H9 (cell line): ENCODE results near the gene SEMA4D. TPM values are rescaled to one million over a fixed set of nuclear protein-coding genes. Genes with fewer than 3 reads are reported as not detected.

Source experiments
- DNase-seq: peaks from one replicate; pipeline ENCODE4 v3.0.0-alpha.2; 2017
- H2AFZ ChIP-seq: one replicate; pipeline ENCODE4 v1.6.1; 2013; ENCODE audit warnings: mild to moderate bottlenecking, low read length, control low read depth, moderate library complexity
- H2AK5ac ChIP-seq: 2 replicates; pipeline ENCODE4 v1.6.1; 2013; ENCODE audit warnings: low read length, control low read depth, mixed read lengths; ENCODE audit not compliant: insufficient read length
- H2BK120ac ChIP-seq: one replicate; pipeline ENCODE4 v1.6.1; 2013; ENCODE audit warnings: low read depth, mild to moderate bottlenecking, low read length, control low read depth, inconsistent platforms; ENCODE audit not compliant: poor library complexity, severe bottlenecking
- H2BK12ac ChIP-seq: 2 replicates; pipeline ENCODE4 v1.6.1; 2013; ENCODE audit warnings: low read length, control low read depth, mixed read lengths, low read depth; ENCODE audit not compliant: insufficient read length
- H2BK15ac ChIP-seq: 2 replicates; pipeline ENCODE4 v1.6.1; 2013; ENCODE audit warnings: low read depth, low read length, control low read depth
- H2BK20ac ChIP-seq: one replicate; pipeline ENCODE4 v1.6.1; 2013; ENCODE audit warnings: low read depth, mild to moderate bottlenecking, low read length, control low read depth, inconsistent platforms; ENCODE audit not compliant: poor library complexity, severe bottlenecking
- H2BK5ac ChIP-seq: 2 replicates; pipeline ENCODE4 v1.6.1; 2013; ENCODE audit warnings: low read length, control low read depth, mixed read lengths; ENCODE audit not compliant: insufficient read length
- H3K14ac ChIP-seq: 2 replicates; pipeline ENCODE4 v1.6.1; 2013; ENCODE audit warnings: low read length, control low read depth; ENCODE audit not compliant: insufficient read depth
- H3K18ac ChIP-seq: 2 replicates; pipeline ENCODE4 v1.6.1; 2013; ENCODE audit warnings: low read depth, mild to moderate bottlenecking, mixed read lengths, low read length, control low read depth; ENCODE audit not compliant: insufficient read length
- H3K23ac ChIP-seq: 2 replicates; pipeline ENCODE4 v1.6.1; 2013; ENCODE audit warnings: low read length, control low read depth, mixed read lengths, low read depth; ENCODE audit not compliant: insufficient read length
- H3K23me2 ChIP-seq: 2 replicates; pipeline ENCODE4 v1.6.1; 2013; ENCODE audit warnings: low read depth, mild to moderate bottlenecking, mixed read lengths, low read length, control low read depth; ENCODE audit not compliant: insufficient read length, poor library complexity, severe bottlenecking
- H3K27ac ChIP-seq: 2 replicates; pipeline ENCODE4 v1.5.1; 2013; ENCODE audit warnings: low read length, control low read depth, mixed read lengths, low read depth; ENCODE audit not compliant: insufficient read length
- H3K27me3 ChIP-seq: 2 replicates; pipeline ENCODE4 v1.6.1; 2013; ENCODE audit warnings: low read length, control low read depth, inconsistent platforms; ENCODE audit not compliant: insufficient read depth
- H3K4ac ChIP-seq: 2 replicates; pipeline ENCODE4 v1.6.1; 2013; ENCODE audit warnings: low read depth, mild to moderate bottlenecking, control low read depth, inconsistent platforms, low read length, moderate library complexity
- H3K4me1 ChIP-seq: 2 replicates; pipeline ENCODE4 v1.6.1; 2013; ENCODE audit warnings: low read length, control low read depth, inconsistent platforms; ENCODE audit not compliant: insufficient read depth
- H3K4me2 ChIP-seq: 2 replicates; pipeline ENCODE4 v1.6.1; 2013; ENCODE audit warnings: low read length, control low read depth, mixed read lengths; ENCODE audit not compliant: insufficient read length, insufficient read depth
- H3K56ac ChIP-seq: 2 replicates; pipeline ENCODE4 v1.6.1; 2013; ENCODE audit warnings: low read depth, mild to moderate bottlenecking, mixed read lengths, low read length, control low read depth; ENCODE audit not compliant: insufficient read length
- H3K79me1 ChIP-seq: 2 replicates; pipeline ENCODE4 v1.6.1; 2013; ENCODE audit warnings: low read depth, mild to moderate bottlenecking, moderate library complexity, low read length, control low read depth, inconsistent platforms; ENCODE audit not compliant: insufficient read depth, poor library complexity, severe bottlenecking
- H3K79me2 ChIP-seq: 2 replicates; pipeline ENCODE4 v1.6.1; 2013; ENCODE audit warnings: low read length, control low read depth, inconsistent platforms; ENCODE audit not compliant: insufficient read depth
- H3K9ac ChIP-seq: 2 replicates; pipeline ENCODE4 v1.6.1; 2013; ENCODE audit warnings: low read length, control low read depth, mixed read lengths; ENCODE audit not compliant: insufficient read length; ENCODE audit errors: extremely low read depth
- H3K9me3 ChIP-seq: one replicate; pipeline ENCODE4 v1.6.1; 2013; ENCODE audit warnings: low read depth, low read length, inconsistent platforms; ENCODE audit not compliant: control insufficient read depth
- H3T11ph ChIP-seq: one replicate; pipeline ENCODE4 v1.6.1; 2013; ENCODE audit warnings: mild to moderate bottlenecking, low read length, control low read depth, inconsistent platforms
- H4K20me1 ChIP-seq: one replicate; pipeline ENCODE4 v1.6.1; 2013; ENCODE audit not compliant: control insufficient read depth, insufficient read length, insufficient read depth
- H4K5ac ChIP-seq: 2 replicates; pipeline ENCODE4 v1.6.1; 2013; ENCODE audit warnings: low read depth, mild to moderate bottlenecking, mixed read lengths, low read length, control low read depth; ENCODE audit not compliant: insufficient read length
- H4K8ac ChIP-seq: replicated peaks from 2 replicates; pipeline ENCODE4 v1.6.1; 2013; ENCODE audit warnings: low read length, control low read depth, mixed read lengths, low read depth; ENCODE audit not compliant: insufficient read length
- H4K91ac ChIP-seq: 2 replicates; pipeline ENCODE4 v1.6.1; 2013; ENCODE audit warnings: low read depth, mild to moderate bottlenecking, moderate library complexity, mixed read lengths, low read length, control low read depth; ENCODE audit not compliant: insufficient read length
- H3K27ac Mint-ChIP-seq, 3 experiments: 2 replicates in 2 of 3; 3 replicates in 1 of 3; pipeline ENCODE4 v1.8.0; 2020 to 2021; ENCODE audit warnings: mixed read lengths in 3 of 3, mild to moderate bottlenecking in 1 of 3, moderate library complexity in 1 of 3
- H3K27me3 Mint-ChIP-seq: 2 replicates; pipeline ENCODE4 v1.8.0; 2021; ENCODE audit warnings: low read depth, mild to moderate bottlenecking, moderate library complexity, mixed read lengths
- H3K36me3 Mint-ChIP-seq, 3 experiments: 2 replicates in 2 of 3; 3 replicates in 1 of 3; pipeline ENCODE4 v1.8.0; 2020 to 2021; ENCODE audit warnings: low read depth in 3 of 3, mixed read lengths in 3 of 3; ENCODE audit not compliant: insufficient read depth in 1 of 3
- H3K4me1 Mint-ChIP-seq, 2 experiments: 2 replicates each; pipeline ENCODE4 v1.8.0; 2020; ENCODE audit warnings: mixed read lengths in 2 of 2
- H3K4me3 Mint-ChIP-seq, 2 experiments: 2 replicates in 1 of 2; 3 replicates in 1 of 2; pipeline ENCODE4 v1.8.0; 2020 to 2021; ENCODE audit warnings: mild to moderate bottlenecking in 2 of 2, mixed read lengths in 2 of 2, moderate library complexity in 1 of 2
- H3K9me3 Mint-ChIP-seq, 2 experiments: 2 replicates in 1 of 2; 3 replicates in 1 of 2; pipeline ENCODE4 v1.8.0; 2020; ENCODE audit warnings: mild to moderate bottlenecking in 2 of 2, mixed read lengths in 2 of 2, moderate library complexity in 1 of 2
- CTCF ChIP-seq: fragments of 200-600 bp; sonication (generic); conservative IDR thresholded peaks from 3 replicates; pipeline ENCODE4 v1.8.0; 2021; ENCODE audit warnings: antibody characterized with exemption, mild to moderate bottlenecking
- WGBS: extraction: QIAGEN DNeasy Blood & Tissue Kit; methylation state at CpG from one replicate; pipeline ENCODE4 v1.1.7; 2013; ENCODE audit warnings: missing lambda C conversion rate, low lambda C conversion rate, mixed read lengths; ENCODE audit not compliant: insufficient read length; ENCODE audit errors: extremely low coverage; 5-methylcytosine and 5-hydroxymethylcytosine counted together
- total RNA-seq: library from RNA; stranded (reverse); gene quantifications from 2 replicates; pipeline ENCODE4 v1.2.1, GENCODE V29; 2021

SEMA4D gene
- total RNA-seq, 1 experiment from 2014 or later: 47.2 TPM

GRCh38 chr9:89433826-89434225 lies 64.1 kb downstream of the SEMA4D start:
- H3K9me3 ChIP-seq: no peaks in the 10 kb centered on the region
- no peak overlapping the region for H3K27ac ChIP-seq
- Mint-ChIP-seq H3K4me3 (no peak overlapping the region), H3K36me3 (peaks cover 0 to 3% (median 0%) of the 10 kb centered on the region in 3 experiments; a peak in 2 of 7 replicates), H3K9me3 (no peaks in the 10 kb centered on the region), H3K27ac (peak overlapping the region; percentile 99 to 100 (median 100)), H3K27me3 (no peaks in the 10 kb centered on the region), H3K4me1 (peaks cover 78 to 79% of the 10 kb centered on the region in 2 experiments)
- DNase-seq: no peak
- no peak overlapping the region for H4K8ac ChIP-seq
- no peak overlapping the region for H3K18ac ChIP-seq
- H3K9ac ChIP-seq: no peak overlapping the region
- no peak overlapping the region for H2BK12ac ChIP-seq
- no peaks in the 10 kb centered on the region for H3K79me1 ChIP-seq
- H3K4ac ChIP-seq: peak overlapping the region; percentile 1; the same call in 1 of the 2 replicates
- H2BK20ac ChIP-seq: no peak overlapping the region
- no peak overlapping the region for H2AFZ ChIP-seq
- no peaks in the 10 kb centered on the region for H3K27me3 ChIP-seq
- no peak overlapping the region for H4K5ac ChIP-seq
- no peak overlapping the region for H3K56ac ChIP-seq
- H3K14ac ChIP-seq: 0 out of 2 replicates have a peak overlapping the region, but pooled peaks have one; percentile 32
- H3K4me1 ChIP-seq: peaks cover 27% of the 10 kb centered on the region; the same call in 1 of the 2 replicates
- no peak overlapping the region for H3T11ph ChIP-seq
- peaks cover 4% of the 10 kb centered on the region for H3K23me2 ChIP-seq
- H4K91ac ChIP-seq: peak overlapping the region; percentile 82
- H3K79me2 ChIP-seq: peaks cover 6% of the 10 kb centered on the region; the same call in 1 of the 2 replicates
- no peak overlapping the region for H3K23ac ChIP-seq
- no peak overlapping the region for H2BK120ac ChIP-seq
- TF ChIP-seq CTCF: no peak
- H3K4me2 ChIP-seq: no peak overlapping the region
- no peaks in the 10 kb centered on the region for H4K20me1 ChIP-seq
- no peak overlapping the region for H2BK15ac ChIP-seq
- no peak overlapping the region for H2BK5ac ChIP-seq
- WGBS: no CpG with 5 or more reads among the region's 11 CpGs
- no peak overlapping the region for H2AK5ac ChIP-seq
